ENCODE results near the gene LPP.

LPP gene

GRCh38 chr3:188489639-188490405, 335.9 kb downstream of the LPP start:
- DNase-seq = no peak

GRCh38 chr3:188490416-188490815, 336.5 kb downstream of the LPP start:
- no peak for DNase-seq

DNA sequence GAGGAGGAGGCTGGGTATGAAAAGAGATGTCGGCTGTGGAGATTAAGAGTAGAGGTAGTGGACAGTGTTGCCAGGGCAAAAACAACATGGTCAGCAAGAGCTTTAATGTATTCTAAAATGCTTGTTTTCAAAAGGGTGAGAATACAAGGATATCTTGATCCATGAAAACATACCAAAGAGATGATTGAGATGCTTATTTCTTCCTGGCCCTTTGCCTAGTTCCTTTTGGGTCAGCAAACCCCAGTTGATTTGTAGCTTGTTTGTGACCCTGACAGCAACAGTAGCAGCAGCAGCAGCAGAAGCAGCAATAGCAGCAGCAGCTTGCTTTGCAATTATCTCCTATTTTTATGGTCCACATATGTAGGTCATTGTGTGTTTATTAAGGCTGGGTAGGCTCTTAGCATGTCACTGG, 337.3 kb downstream of the LPP start:
- no peak for DNase-seq

GRCh38 chr3:188496390-188496789, 342.4 kb downstream of the LPP start:
- no peak for DNase-seq

DNA sequence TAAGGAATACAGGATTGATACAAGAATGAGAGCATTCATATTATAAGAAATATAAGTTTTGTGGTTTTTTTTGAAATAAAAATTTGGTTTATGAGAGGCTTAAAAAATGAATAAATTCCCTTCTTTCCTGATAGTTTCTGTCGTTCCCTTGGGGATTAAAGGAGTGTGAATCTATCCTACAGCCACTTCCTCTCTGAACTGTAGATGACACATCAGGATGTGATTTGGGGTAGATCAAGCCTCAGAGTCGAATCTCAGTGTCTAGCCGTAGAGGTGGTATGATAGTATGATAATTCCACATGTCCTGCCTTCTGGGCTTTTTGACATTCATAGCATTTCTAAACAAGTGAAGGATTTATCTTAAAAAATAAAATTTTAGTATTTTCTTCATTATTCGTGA, 343.1 kb downstream of the LPP start:
- no peak for DNase-seq

- no peak for DNase-seq
Measured at GRCh38 chr3:188503647-188504046, 349.7 kb downstream of the LPP start.

DNA sequence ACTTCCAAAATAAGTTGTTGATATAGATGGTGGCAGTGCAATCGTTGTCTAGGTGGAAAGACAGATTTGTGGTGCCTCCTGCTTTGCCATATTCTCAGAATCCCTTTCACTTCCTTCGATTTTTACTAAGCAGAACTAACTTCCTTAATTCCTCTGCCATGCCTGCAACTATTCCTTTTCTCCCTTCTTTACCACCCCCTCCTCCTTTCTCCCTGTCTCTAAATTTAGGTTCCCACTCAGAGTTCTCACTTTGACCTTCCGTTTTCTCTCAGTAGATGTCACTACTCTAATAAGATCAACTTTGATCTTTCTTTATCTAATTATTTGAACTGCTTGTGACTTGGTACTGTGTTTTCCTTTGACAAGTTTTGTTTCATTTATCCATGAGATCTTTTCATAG, 351.2 kb downstream of the LPP start:
- DNase-seq = no peak

DNA sequence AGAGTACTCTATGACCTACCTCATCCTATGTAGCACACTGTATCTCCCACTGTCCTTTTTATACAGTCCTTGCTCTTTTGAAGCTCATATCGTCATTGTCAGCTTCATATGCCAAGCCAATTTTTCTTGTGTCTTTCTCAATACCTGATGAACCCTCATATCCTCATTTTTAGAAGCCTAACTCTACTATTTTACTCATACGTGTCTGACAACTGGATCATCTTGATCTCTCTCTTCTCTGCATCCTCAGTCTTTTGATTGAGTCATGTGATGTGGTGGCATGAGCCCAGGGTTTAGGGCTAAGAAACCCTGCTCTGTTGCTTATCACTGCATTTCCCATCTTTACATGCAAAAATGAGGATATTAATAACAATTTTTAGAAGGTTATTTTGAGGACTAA, 352.0 kb downstream of the LPP start:
- DNase-seq = no peak

DNA sequence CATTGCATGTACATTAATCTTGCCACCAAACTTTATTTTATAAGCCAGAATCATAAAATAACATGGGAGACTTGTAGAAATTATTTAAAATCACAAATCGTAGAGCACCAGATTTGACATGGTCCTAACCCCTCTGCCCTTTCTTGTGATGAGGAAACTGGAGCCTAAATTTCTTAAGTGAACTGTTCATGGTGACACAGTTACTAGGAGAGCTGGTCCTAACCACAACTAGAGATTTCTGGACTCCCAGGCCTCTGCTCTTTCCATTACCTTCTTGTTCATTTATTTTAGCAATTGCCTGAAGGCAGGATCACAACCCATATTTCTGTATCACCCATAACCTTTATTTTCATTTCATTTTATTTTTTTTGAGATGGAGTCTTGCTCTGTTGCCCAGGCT, 352.5 kb downstream of the LPP start:
- no peak for DNase-seq

DNA sequence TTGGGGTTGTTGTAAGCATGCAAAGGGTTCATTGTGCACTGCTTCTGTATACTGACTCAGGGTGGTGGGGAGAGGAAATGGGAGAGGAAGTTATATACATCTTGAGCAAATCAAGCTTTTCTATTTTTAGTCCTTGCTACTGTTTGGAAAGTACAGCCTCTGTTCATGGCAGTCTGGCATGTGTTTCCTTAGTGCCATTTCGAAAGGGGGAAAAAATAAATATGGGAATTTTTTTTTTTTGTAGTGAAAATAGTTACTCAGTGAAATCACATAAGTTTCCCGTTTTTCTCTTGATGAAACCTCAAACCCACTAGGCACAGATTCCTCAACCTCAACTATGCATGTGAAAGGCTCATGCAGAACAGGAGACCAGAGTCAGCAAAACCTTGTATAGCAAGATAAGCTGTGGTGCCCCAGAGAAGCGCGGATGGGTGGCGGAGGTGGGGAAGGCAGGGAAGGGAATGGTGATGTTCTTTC, 353.3 kb downstream of the LPP start:
- DNase-seq = no peak

- DNase-seq = no peak
Measured at GRCh38 chr3:188508454-188508853, 354.5 kb downstream of the LPP start.

- DNase-seq = no peak
Measured at GRCh38 chr3:188509316-188509715, 355.4 kb downstream of the LPP start.

- no peak for DNase-seq
Measured at GRCh38 chr3:188510366-188510765, 356.4 kb downstream of the LPP start.

DNA sequence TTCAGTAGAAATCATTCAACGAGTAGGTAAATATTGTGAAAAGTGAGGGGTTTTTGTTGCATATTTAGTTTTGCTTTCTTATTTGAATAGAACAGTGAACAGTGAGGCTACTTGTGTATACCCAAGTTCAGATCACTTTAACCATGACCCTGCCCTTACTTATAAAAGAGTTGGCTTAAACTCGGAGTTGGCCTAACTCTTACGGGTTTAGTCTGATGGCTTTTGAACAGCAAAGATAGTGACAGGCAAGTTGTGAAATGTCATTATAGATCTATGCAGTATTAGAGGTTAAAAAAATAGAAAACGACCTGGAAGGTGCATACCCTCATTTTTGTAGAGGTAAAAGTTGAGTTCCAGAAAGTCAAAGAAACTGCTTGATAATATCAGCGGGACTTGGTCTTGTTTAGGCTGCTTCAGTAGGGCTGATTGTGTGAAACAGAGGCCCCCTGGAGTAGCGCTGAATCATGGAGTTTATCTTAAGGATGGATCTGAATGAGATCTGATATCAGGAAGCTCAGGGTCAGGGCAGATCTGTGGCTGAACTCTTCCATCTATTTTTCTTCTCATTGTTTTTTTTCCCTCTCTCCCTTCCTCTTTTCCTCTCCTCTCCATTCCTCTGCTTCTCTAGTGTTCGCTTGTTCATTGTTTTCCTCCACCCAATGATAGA, 359.8 kb downstream of the LPP start:
- no peak for DNase-seq

- no peak for DNase-seq
Measured at GRCh38 chr3:188516515-188516914, 362.6 kb downstream of the LPP start.

- no peak for DNase-seq
Measured at GRCh38 chr3:188518416-188518815, 364.5 kb downstream of the LPP start.

GRCh38 chr3:188518835-188519452, 365.0 kb downstream of the LPP start:
- DNase-seq = no peak

DNA sequence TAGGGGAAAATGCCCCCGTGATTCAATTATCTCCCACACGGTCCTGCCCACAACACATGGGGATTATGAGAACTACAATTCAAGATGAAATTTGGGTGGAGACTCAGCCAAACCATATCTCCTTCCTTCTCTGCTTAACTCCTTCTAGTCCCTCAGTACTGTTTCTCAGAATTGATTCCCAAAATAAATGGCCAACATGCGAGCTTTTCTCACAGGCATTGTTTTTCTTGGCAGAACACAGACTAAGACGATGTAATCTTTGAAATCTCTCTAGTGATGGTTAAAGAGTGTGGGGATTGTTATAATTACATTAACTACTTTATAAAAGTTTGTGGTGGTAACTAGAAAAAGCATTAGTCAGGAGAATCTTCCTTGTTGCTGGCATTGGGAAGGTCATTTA, 366.5 kb downstream of the LPP start:
- no peak for DNase-seq

- no peak for DNase-seq
Measured at GRCh38 chr3:188522115-188522514, 368.2 kb downstream of the LPP start.

GRCh38 chr3:188523291-188523690, 369.3 kb downstream of the LPP start:
- DNase-seq = no peak

DNA sequence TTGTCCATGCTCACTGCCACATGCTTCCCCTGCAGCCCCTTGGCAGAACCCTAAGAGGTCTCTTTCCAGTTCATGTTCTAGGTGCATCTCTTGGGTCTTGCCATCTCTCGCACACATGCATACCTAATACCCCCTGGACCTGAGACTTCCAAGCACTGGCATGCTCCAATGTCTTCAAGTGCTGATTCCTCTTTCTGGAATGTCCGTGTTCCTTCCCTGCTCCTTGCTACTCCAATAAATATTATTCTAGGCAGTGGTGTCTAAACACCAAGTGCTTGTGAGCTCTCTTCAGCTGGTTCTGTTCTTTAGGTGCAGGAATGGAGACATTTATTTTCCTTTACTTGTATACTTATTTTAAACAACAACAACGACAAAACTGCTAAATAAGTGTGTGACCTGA, 370.1 kb downstream of the LPP start:
- DNase-seq = no peak

- no peak for DNase-seq
Measured at GRCh38 chr3:188526057-188526456, 372.1 kb downstream of the LPP start.

DNA sequence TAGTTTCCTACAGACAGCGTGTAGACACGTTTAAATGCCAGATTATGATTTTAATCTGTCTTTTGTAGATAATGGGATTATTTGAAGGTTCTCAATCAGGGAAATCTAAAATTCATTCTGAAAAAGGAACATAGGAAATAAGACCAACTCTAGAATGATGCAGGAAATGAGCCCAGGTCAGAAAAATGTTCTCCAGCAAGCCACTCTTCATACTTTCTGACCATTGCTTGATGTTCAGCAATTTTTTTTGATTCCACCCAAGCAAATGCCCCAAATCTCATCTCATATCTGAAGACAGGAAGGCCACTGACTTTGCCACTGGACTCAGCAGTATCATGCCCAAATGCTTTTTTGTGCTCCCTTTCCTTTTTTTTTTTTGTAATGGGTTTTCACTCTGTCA, 373.4 kb downstream of the LPP start:
- DNase-seq = no peak

DNA sequence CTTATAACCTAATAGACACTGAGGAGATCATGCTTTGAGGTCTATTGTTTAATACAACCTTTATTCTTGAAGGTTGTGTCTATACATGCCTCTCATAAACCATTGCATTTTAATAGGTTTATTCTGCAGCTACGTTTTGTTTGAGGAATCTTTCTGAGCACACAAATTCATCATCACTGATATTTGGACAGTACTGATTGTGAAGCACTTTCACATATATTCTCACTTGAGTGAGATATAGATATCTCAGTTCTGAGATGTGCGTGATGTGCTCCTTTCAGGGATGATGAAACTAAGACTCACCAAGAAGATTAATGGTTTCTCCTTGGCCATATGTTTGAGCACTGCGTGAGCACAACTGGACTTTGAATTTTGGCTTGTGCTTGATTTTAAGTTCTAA, 374.4 kb downstream of the LPP start:
- DNase-seq = no peak

Measured in KG1 (cell line).